Stimulated activated effector memory CD8-positive, alpha-beta T cell treated with anti-CD3 and anti-CD28 coated beads, Interleukin-12 subunit alpha, Interleukin-12 subunit beta, amount 100 ng/mL, for 72 hours (primary cell): ENCODE data around the gene CLDN9.

Source experiments
- ATAC-seq: fragments of 150-1000 bp; cut with Tn5 transposase; 2 replicates; pipeline ENCODE4 v1.10.0; 2021
- DNase-seq, 2 donors: peaks; one replicate each; pipeline ENCODE4 v3.0.0; 2021 to 2022; ENCODE audit warnings: low spot score in 2 of 2
- H3K27ac Mint-ChIP-seq: one replicate; pipeline ENCODE4 v1.8.0; 2022; ENCODE audit warnings: mild to moderate bottlenecking, mixed read lengths
- H3K36me3 Mint-ChIP-seq: one replicate; pipeline ENCODE4 v1.8.0; 2022; ENCODE audit warnings: mild to moderate bottlenecking, mixed read lengths
- H3K4me1 Mint-ChIP-seq: one replicate; pipeline ENCODE4 v1.8.0; 2022; ENCODE audit warnings: mixed read lengths
- H3K4me3 Mint-ChIP-seq: one replicate; pipeline ENCODE4 v1.8.0; 2022; ENCODE audit warnings: mild to moderate bottlenecking, mixed read lengths
- H3K9me3 Mint-ChIP-seq: one replicate; pipeline ENCODE4 v1.8.0; 2022; ENCODE audit warnings: mixed read lengths

CLDN9 gene

DNA sequence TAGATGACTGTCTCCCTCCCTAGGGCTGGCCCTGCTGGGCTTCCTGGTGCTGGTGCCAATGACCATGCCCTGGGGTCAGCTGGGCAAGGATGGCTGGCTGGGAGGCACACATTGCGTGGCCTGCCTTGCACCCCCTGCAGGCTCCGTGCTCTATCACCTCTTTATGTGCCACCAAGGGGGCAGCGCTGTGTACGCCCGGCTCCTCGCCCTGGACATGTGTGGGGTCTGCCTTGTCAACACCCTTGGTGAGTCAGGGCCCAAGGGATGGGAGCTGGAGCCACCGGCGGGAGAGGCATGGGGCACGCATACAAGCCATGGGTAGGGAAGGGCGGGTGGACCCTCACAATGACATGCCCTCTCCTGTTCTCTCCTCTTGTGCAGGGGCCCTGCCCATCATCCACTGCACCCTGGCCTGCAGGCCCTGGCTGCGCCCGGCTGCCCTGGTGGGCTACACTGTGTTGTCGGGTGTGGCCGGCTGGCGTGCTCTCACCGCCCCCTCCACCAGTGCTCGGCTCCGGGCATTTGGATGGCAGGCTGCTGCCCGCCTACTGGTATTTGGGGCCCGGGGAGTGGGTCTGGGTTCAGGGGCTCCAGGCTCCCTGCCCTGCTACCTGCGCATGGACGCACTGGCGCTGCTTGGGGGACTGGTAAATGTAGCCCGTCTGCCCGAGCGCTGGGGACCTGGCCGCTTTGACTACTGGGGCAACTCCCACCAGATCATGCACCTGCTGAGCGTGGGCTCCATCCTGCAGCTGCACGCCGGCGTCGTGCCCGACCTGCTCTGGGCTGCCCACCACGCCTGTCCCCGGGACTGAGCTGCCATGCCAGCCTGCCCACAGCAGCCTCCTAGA, 41.4 kb upstream of the CLDN9 start:
- H3K27ac Mint-ChIP-seq = peak overlapping the region; percentile 93
- H3K36me3 Mint-ChIP-seq = peaks cover 38% of the 10 kb centered on the region
- no peaks in the 10 kb centered on the region for H3K9me3 Mint-ChIP-seq
- DNase-seq (no peak), ATAC-seq (no peak)
- peaks cover 32% of the 10 kb centered on the region for H3K4me1 Mint-ChIP-seq
- H3K4me3 Mint-ChIP-seq = peak overlapping the region; percentile 71

DNA sequence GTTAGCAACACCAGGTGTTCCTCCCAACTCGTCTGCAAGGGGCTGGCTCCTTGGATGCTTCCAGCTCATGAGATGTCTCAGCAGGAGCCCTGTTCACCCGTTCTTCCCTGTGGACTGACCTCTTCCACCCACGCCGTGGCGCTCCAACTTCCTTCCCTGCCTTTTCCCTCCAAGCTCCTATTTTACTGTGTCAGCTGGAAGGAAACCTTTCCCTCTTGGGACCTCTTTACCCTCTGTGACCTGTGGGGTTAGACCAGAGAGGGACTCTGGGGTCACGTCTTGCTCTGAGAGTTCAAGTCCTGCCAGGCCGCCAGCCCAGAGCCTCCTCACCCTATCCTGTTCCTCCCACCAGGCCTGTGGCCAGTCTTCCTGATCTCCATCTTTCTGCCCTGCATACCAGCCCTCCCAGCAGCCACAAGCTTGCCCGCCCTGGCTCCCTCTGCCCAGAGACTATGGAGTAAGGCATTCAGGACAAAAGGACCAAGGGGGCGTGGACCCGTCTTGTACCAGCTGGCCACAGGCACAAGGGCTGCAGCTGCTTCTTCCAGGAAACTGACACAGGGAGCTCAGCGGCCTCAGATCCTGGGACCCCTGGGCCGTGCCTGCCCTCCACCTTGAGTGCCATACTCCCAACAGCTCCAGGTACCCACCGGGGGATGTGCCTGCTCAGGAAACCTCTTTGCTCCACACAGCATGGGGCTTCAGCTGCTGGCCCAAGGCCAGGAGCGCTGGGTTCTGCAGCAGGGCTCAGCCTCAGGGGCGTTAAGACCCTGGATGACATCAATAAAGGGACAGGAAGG, 40.5 kb upstream of the CLDN9 start:
- no peak for ATAC-seq
- Mint-ChIP-seq H3K4me3 (peak overlapping the region; percentile 44), H3K9me3 (no peaks in the 10 kb centered on the region), H3K27ac (peak overlapping the region; percentile 93), H3K36me3 (peaks cover 46% of the 10 kb centered on the region), H3K4me1 (peaks cover 32% of the 10 kb centered on the region)
- DNase-seq = no peak

DNA sequence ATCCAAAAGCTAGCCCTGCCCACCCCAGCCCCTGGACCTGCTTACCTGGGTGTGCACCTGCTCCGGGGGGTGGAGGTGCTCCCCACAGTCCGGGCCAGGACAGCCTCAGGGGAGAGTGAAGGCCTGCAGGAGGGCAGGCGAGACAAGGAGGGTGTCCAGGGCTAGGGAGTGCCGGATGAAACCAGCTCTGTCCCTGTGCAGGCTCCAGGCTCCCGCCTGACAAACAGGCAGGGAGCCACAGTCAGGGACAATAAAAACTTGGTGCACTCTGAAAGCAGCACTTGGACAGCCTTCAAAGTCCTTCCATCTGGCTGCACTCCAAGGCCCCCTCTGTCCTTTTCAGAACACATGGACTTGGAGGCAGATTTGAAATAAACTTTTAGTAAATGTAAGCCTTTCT, 39.6 kb upstream of the CLDN9 start:
- Mint-ChIP-seq H3K9me3 (no peaks in the 10 kb centered on the region), H3K27ac (no peak overlapping the region), H3K4me3 (no peak overlapping the region), H3K4me1 (peaks cover 28% of the 10 kb centered on the region), H3K36me3 (peaks cover 53% of the 10 kb centered on the region)
- DNase-seq (no peak), ATAC-seq (no peak)

DNA sequence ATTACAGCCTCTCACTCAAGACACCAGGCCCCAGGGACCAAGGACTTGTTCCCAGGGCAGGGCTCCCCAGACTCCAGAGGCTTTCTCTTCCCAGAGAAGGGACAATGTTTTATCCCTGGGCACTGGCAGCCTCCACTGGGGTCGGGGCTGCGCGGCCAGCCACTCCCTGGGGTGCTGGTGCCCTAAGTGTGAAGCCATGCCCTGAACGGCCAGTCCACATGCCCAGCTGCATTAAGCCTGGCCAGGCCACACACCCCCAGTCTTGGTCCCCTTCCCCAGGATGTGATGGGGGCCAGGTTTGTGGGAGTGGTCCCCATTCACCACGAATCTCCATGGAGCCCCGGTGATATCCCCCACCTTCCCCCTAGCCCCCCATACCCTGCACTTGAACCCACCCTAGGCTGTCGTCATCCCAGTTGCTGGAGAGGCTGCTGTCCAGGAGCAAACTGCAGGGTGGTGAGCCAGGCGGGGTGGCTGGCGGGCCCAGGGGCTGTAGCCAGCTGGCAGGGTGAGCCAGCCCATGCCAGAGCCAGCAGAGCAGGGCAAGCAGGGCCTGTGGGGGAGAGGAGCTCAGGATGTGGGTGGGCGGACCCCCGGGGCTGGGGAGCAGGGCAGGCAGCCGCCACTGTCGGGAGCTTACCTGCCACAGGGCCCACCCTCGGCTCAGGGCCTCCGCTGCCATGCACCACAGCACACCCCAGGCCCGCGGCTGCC, 39.0 kb upstream of the CLDN9 start:
- Mint-ChIP-seq H3K27ac (no peak overlapping the region), H3K9me3 (no peaks in the 10 kb centered on the region), H3K36me3 (peaks cover 57% of the 10 kb centered on the region), H3K4me3 (no peak overlapping the region), H3K4me1 (peaks cover 21% of the 10 kb centered on the region)
- no peak for ATAC-seq
- DNase-seq = no peak

DNA sequence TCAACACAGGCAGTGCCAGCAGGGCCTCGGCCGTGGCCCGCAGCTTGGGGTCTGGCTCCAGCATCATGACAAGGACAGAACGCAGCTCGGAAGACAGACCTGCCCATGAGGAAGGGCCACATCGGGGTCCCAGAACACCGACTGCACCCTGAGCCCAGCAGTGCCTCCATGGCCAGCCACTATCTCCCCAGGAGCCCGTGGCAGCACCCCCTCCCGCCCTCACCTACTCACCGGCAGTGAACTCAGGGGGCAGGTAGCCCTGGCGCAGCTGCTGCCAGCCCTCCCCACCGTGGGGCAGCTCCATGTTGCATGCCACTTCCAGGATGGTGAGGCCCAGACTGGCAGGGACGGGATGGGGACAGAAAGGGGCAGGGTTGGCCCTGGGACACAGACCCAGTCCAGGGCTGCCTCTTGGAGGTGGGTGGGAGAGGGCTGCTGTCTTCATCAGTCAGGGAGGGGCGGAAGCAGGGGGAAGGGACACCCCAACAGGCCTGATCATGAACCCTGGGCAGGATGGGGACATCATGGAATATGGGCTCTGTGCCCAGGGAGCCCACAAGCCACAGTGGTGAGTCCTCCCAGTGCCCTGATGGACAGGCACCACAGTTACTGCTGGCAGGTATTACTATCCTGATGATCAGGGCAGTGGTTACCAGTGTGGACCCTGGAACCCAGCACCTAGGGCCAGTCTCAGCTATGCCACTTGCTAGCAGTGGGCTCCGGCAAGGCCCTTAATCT, 38.2 kb upstream of the CLDN9 start:
- peaks cover 64% of the 10 kb centered on the region for H3K36me3 Mint-ChIP-seq
- no peak overlapping the region for H3K4me3 Mint-ChIP-seq
- ATAC-seq (no peak), DNase-seq (no peak)
- no peaks in the 10 kb centered on the region for H3K9me3 Mint-ChIP-seq
- H3K4me1 Mint-ChIP-seq = peaks cover 22% of the 10 kb centered on the region
- no peak overlapping the region for H3K27ac Mint-ChIP-seq

DNA sequence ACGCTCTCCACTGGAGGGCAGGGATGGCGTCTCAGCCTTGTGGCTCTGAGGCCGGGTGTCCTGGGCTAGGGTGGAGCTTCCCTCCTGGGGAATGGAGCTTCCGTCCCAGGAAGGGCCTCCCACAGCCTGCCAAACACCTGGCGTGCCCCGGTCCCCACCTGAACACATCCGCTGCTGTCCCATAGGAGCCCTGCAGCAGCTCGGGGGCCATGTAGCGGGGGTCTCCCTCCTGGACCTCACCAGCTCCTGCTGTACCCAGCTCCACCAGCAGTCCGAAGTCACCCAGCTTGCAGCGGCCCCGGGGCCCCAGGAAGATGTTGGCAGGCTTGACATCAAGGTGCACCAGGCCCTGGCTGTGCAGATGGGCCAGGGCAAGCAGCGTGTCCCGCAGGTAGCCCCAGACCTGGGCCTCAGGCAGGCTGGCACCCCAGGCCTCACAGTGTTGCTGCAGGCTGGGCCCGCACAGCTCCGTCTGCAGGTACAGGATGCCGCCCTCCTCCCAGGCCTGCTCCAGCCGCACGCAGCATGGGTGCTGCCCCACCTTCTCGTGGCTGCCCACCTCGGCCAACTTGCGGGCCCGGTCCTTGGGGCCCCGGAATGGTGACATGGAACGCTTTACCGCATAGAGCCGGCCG, 37.4 kb upstream of the CLDN9 start:
- DNase-seq (no peak), ATAC-seq (no peak)
- H3K9me3 Mint-ChIP-seq = no peaks in the 10 kb centered on the region
- no peak overlapping the region for H3K4me3 Mint-ChIP-seq
- H3K27ac Mint-ChIP-seq = no peak overlapping the region
- H3K4me1 Mint-ChIP-seq = peaks cover 25% of the 10 kb centered on the region
- peaks cover 66% of the 10 kb centered on the region for H3K36me3 Mint-ChIP-seq

DNA sequence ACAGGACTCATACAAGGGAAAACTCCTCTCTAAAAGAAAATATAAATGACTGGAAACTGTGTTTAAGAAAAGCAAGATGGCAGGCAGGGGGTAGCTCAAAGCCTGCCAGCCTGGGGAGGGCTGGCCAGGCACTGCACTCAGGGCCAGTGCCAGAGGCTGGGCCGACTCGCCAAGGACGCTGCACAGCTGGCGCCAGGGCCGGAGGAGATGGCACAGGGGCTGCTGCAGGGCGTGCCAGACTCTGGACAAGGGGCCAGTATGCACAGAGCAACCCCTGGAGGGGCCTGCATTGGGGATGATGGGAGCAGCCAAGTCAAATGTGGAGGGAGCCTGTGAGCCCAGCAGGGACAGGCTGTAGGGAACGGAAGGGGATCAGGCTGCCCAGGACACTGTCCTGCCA, 36.5 kb upstream of the CLDN9 start:
- peaks cover 66% of the 10 kb centered on the region for H3K36me3 Mint-ChIP-seq
- H3K27ac Mint-ChIP-seq = no peak overlapping the region
- no peaks in the 10 kb centered on the region for H3K9me3 Mint-ChIP-seq
- DNase-seq (no peak), ATAC-seq (no peak)
- no peak overlapping the region for H3K4me3 Mint-ChIP-seq
- H3K4me1 Mint-ChIP-seq = peaks cover 22% of the 10 kb centered on the region

DNA sequence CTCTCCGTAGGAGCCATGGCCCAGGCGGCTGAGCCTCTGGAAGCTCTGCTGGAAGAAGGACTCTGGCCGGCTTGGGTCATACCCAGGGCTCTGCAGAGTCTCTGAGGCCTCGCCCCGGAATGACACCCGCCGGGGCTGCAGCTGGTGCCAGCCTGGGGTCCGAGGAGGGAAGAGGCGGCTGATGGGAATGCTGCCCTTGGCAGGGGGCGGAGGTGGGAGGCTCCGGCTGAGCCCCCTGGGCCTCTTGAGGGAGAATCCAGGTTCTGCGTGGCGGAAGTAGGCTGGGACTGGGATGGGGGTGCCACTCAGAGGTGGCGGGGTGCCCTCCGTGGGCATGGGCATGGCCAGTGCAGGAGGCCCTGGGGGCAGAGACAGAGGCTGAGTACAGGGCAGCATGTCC, 36.0 kb upstream of the CLDN9 start:
- H3K4me3 Mint-ChIP-seq = no peak overlapping the region
- H3K27ac Mint-ChIP-seq = no peak overlapping the region
- H3K4me1 Mint-ChIP-seq = peaks cover 26% of the 10 kb centered on the region
- DNase-seq (no peak), ATAC-seq (no peak)
- peaks cover 66% of the 10 kb centered on the region for H3K36me3 Mint-ChIP-seq
- H3K9me3 Mint-ChIP-seq = no peaks in the 10 kb centered on the region

DNA sequence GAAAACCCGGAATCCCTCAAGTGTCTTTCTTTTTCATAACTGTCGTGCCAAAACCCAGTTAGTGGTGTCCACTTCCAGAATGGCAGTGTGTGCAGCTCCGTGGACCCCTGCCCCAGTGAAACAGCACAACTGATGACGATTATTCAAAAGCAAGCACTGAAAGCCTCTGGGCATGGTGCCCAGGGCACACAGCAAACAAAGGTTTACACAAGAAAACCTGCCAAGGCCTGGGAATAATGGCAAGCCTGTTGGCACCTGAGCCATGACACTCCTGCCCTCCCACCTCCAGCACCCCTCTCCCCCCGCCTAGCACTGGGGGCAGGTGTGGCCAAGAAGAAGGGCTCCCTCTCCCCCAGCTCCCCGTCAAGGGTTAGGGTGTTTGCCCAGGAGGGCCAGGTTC, 35.3 kb upstream of the CLDN9 start:
- H3K4me1 Mint-ChIP-seq = peaks cover 22% of the 10 kb centered on the region
- H3K4me3 Mint-ChIP-seq = no peak overlapping the region
- DNase-seq = no peak
- no peaks in the 10 kb centered on the region for H3K9me3 Mint-ChIP-seq
- peaks cover 62% of the 10 kb centered on the region for H3K36me3 Mint-ChIP-seq
- H3K27ac Mint-ChIP-seq = no peak overlapping the region
- ATAC-seq = no peak

DNA sequence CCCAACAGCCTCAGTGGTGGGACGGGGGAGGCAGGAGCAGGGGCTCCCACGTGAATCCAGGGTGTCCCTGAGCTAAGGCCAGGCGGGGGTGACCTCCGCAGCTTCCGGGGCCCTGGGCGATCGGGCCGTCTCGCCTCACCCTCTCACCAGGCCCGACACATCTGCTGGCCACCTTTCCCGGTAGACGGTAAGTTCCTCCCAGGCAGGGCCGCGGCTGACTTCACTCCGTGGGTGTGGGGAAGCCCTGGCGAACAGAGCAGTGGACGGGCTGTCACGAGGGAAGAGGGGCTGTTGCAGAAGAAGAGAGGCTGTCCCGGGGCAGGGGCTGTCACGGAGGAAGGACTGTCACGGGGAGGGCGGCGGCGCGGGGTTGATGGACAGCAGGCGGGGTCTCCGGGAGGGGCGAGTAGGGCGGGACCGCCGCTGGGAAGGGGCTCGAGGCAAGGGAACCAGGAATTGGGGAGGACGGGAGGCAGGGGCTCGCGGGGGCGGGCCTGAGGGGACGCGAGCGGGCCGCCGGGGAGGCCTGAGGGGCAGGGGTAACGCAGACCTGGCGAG, 33.0 kb upstream of the CLDN9 start:
- ATAC-seq (peak; percentile 23), DNase-seq (peak in 1 of 2 donors; percentile 68)
- Mint-ChIP-seq H3K4me1 (peaks cover 26% of the 10 kb centered on the region), H3K9me3 (no peaks in the 10 kb centered on the region), H3K4me3 (peak overlapping the region; percentile 81), H3K27ac (peak overlapping the region; percentile 81), H3K36me3 (peaks cover 59% of the 10 kb centered on the region)

DNA sequence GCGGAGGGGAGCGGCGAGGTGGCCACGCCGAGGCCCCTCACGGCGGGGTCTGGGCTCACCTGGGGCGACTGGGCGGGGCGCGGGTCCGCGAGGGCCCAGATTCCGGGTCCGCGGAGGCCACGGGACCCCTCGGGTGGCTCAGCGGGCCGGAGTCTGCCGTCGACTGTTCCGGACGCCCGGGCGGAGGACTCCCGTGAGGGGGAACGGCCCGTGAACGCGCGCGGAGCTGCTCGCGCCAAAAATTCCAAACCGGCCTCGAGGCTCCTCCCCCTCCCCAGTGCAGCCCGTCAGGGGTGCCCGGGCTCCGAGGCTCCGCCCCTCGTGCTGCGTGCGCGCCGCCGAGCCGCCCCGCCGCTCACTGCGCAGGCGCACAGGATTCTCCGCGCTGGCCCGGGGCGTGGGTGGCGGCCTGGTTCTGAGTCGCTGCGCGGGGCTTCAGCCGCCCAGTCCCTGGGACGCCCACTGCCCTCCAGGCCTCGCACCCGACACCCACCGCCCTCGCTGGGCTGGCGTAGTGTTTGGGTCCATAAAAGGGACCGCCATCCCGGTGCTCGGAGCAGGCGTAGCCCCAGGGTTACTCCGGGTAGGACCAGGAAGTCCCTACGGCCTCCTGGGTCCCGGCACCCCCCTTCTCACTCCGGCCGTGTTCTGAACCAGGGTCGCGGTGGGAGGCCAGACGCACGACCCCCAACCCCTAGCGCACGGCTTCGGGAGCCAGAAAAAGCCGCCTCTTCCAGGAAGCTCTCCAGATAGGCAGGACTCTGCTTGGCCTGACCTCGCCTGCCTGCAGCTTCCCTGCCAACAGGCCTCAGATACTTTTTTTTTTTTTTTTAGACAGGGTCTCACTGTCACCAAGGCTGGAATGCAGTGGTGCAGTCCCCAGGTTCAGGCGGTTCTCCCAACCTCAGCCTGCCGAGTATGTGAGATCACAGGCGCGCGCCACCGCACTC, 32.2 kb upstream of the CLDN9 start, which contains the start of gene PKMYT1:
Gene PKMYT1, minus strand, starts transcription at position 220 of the 950 bp plus-strand sequence. CDS start 789 bp downstream, outside the sequence.
- peak within 1 kb of the TSS; percentile 81 for H3K4me3 Mint-ChIP-seq
- ATAC-seq = peak; percentile 85

DNA sequence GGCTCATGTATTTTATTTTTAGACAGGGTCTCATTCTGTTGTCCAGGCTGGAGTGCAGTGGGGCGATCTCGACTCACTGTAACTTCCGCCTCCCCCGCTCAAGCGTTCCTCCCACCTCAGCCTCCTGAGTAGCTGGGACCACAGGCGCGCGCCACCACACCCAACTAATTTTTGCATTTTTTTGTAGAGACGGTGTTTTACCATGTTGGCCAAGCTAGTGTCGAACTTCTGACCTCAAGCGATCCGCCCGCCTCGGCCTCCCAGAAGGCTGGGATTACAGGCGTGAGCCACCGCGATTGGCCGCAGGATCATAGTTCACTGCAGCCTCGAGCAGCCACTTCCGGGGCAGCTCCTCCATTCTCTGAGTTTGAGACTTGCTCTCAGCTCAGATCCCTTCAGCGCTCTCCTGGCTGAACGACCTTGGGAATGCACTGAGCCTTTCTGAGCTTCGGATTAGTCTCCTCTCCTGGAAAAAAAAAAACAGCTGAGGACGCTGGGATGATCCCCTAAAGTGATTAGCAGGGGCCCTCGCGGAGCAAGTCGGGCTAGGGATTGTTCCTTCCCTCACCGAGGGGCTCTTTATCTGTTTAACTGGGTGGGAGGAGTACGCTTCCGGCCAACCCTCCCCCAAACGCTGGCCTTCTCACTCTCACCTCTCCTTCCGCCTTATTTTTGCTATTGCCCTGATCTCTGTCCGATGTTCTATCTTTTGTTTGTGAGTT, 31.4 kb upstream of the CLDN9 start:
- no peaks in the 10 kb centered on the region for H3K9me3 Mint-ChIP-seq
- peaks cover 27% of the 10 kb centered on the region for H3K4me1 Mint-ChIP-seq
- ATAC-seq (no peak), DNase-seq (no peak)
- peak overlapping the region; percentile 90 for H3K27ac Mint-ChIP-seq
- H3K36me3 Mint-ChIP-seq = peaks cover 44% of the 10 kb centered on the region
- peak overlapping the region; percentile 81 for H3K4me3 Mint-ChIP-seq

More for the DNA sequence above, 32.2 kb upstream of the CLDN9 start, which contains the start of gene PKMYT1:
- Mint-ChIP-seq H3K4me1 (peaks cover 26% of the 10 kb centered on the region), H3K36me3 (peaks cover 53% of the 10 kb centered on the region), H3K27ac (peak within 1 kb of the TSS; percentile 90), H3K9me3 (no peaks in the 10 kb centered on the region)
- DNase-seq = peak; percentile 99

DNA sequence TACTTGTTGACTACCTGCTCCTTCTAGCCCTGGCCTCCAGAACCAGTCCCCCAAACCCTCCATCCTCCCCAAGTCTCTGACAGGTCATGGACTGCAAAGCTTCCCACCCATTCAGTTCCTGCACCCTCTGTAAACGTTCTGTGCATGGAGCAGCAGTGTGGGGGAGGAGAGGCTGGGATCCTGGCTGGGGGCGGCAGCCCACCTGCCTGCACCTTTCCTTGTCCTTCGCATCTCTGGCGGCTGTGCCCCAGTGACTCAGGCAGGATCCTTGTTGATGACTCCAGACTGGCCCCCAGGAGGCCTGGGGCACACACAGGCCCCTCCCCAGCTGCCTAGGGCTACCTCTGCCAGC, 30.8 kb upstream of the CLDN9 start:
- H3K4me3 Mint-ChIP-seq = peak overlapping the region; percentile 81
- peak overlapping the region; percentile 90 for H3K27ac Mint-ChIP-seq
- peaks cover 32% of the 10 kb centered on the region for H3K4me1 Mint-ChIP-seq
- DNase-seq (no peak), ATAC-seq (no peak)
- peaks cover 39% of the 10 kb centered on the region for H3K36me3 Mint-ChIP-seq
- no peaks in the 10 kb centered on the region for H3K9me3 Mint-ChIP-seq
